ENCODE data around the gene ONECUT3.

GRCh38 chr19:1768248-1768647 is 14.9 kb downstream of the ONECUT3 start:
- TF ChIP-seq CTCF (IDR thresholded peaks at IDR 0.05) (no peak), POLR2A (IDR thresholded peaks at IDR 0.05) (no peak)
